Inflammatory macrophage (primary cell): ENCODE measurements around the gene SBK2.
A peak's percentile ranks its signal among the peaks of the same experiment; 100 is the strongest.
"Not testable (repeated sequence)": the region's sequence is repeated elsewhere in the genome, so short reads cannot be mapped to it uniquely, and the experiment has no call there.

ENCODE experiments used
- DNase-seq, 2 donors: peaks; one replicate each; pipeline ENCODE4 v3.0.0-alpha.2; 2020 to 2022

SBK2 gene

GRCh38 chr19:55535173-55535964, 1.6 kb downstream of the SBK2 start:
- peak; percentile 63 to 68 for DNase-seq

GRCh38 chr19:55534280-55534679, 2.7 kb downstream of the SBK2 start:
- not testable (repeated sequence) for DNase-seq

- no peak for DNase-seq
Measured at GRCh38 chr19:55530996-55531395, 5.9 kb downstream of the SBK2 start.

DNA sequence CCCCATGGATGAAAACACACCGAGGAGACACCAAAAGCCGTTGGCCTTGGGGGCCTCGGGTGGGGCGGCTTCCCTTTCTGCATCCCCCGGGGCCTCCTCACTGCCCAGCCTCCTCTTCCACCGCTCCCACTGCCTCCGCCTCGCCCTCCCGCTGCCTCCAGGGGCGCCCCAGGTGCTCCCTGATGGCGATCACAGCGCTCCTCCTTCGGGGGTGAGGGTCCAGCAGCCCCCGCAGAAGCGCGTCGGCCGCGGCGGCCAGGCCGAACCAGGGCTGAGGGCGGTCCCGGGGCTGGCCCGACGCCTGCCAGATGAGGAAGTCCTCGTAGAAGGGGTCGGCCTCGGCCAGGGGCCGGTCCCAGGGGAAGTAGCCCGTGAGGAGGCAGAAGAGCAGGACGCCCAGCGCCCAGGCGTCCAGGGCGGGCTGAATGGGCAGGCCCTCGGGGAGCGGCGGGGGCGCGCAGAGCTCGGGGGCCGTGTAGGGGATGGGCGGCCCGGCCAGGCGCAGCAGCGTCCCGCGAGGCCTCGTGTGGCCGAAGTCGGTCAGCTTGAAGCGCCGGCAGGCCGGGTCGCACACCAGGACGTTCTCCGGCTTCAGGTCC, 7.2 kb downstream of the SBK2 start:
- no peak for DNase-seq

GRCh38 chr19:55528030-55528803, 8.7 kb downstream of the SBK2 start:
- no peak for DNase-seq

DNA sequence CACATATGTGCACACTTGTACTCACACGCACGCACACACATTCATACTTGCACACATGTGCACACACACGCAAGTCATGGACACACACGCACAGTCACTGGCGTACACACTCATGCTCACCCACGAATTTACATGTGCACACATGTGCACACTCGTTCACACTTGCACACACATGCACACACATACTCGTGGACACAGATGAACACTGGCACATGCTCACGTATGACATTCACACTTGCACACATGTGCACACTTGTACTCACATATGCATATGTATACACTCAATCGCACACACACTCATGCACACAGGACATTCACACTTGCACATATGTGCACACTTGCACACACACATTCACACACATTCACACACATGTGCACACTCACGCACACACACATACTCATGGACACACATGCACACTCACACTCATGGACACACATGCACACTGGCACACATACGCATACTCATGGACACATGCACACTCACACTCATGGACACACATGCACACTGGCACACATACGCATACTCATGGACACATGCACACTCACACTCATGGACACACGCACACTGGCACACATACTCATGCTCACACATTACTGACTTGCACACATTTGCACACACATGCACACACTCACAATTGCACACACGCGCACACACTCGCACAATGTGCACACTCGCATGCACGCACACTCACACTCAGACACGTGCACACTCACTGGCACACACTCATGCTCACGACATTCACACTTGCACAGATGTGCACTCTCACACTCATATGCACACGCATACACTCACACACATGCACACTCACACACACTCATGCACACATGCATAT, 9.5 kb downstream of the SBK2 start:
- DNase-seq, result no peak

GRCh38 chr19:55526216-55527196, 10.4 kb downstream of the SBK2 start:
- DNase-seq, result peak; percentile 24 to 52

DNA sequence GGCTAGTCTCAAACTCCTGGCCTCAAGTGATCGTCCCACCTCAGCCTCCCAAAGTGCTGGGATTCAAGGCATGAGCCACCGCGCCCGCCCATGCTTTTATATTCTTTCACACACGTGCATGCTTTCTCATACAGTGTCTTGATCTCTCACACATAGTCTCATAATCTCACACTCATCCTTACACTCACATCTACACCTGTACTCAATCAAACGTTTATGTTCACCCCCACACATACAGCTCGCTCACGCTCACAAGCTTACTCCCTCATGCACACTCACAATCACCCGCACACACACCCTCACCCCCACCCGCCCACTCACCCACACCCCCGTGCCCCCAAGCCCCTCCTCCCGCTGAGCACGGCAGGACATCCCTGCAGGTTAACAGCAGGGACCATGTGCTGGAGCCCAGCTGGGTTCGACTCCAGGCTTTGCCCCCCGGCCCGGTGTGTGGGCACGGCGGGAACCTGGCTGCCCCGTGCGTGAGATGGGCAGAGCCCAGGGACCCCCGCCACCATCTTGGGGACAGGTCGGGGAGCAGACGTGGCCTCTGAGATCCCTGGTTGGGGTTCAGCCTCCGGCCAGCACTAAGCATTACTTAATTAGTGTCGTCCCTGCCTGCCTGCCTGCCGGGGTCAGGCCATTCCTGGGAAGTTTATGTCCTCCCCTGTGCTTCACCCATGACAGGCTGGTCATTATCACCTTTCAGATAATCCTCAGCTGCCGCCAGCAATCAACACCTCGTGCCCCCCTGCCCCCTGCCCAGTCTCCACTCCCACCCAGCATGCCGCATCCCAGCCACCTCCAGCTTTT, 11.4 kb downstream of the SBK2 start:
- DNase-seq, result no peak

DNA sequence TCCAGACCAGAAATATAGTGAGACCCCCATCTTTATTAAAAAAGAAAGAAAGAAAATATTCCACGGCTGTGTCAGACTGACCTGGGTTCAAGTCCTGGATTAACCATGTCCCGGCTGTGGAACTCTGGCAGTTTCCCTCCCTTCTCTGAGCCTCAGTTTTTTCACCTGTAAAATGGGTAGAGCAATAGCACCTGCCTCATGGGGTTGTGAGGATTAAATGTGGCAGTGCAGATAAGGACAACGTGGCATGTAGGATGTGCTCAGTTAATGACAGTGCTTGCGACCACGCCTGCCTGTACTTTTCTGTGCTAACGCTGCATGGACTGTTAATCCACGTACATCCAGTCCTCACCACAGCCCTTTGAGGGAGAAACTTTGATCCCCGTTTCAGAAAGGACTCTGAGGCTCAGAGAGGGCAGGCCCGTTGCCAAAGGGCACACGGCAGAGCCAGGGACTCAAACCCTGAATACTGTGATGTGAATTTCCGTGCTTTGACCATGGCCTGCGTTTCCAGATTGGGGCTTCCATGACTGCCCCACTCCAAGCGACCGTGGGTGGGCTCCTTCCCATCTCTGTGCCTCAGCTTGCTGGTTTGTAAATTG, 16.1 kb downstream of the SBK2 start:
- DNase-seq, result no peak

- DNase-seq, result peak; percentile 24 to 49
Measured at GRCh38 chr19:55519451-55520311, 17.3 kb downstream of the SBK2 start.

DNA sequence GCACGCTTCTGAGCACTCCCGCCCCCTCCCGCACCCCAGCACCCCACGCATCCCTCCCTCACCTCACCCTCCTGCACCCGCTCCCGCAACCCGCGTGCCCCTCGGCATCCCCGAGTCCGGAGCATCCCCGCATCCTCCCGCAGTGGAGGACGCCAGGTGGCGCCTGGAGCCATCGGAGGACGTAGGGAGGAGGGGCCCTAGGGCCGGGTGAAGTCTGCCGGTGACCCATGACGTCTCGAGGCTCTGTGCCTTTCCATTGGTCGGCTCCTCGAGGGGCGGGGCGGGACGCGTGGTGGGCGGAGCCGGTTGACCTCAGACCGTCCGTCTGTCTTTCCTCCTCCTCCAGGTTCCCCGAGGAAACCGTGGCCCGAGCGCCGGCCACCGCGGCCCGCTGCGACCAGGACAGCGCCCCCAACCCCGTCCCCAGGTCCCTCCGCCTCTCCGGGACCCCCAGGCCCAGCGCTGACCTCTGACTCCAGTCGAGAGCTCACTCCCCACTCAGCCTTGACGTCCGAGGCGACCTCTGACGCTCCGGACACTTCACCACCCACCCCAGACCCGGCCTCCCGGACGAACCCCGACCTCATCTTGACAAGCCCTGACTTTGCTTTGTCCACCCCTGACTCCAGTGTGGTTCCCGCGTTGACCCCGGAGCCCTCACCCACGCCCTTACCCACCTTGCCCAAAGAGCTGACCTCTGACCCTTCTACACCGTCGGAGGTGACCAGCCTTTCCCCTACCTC, 19.9 kb downstream of the SBK2 start:
- peak; percentile 97 to 98 for DNase-seq

- DNase-seq, result no peak
Measured at GRCh38 chr19:55508120-55508519, 28.8 kb downstream of the SBK2 start.

GRCh38 chr19:55504981-55505380, 32.0 kb downstream of the SBK2 start:
- no peak for DNase-seq

DNA sequence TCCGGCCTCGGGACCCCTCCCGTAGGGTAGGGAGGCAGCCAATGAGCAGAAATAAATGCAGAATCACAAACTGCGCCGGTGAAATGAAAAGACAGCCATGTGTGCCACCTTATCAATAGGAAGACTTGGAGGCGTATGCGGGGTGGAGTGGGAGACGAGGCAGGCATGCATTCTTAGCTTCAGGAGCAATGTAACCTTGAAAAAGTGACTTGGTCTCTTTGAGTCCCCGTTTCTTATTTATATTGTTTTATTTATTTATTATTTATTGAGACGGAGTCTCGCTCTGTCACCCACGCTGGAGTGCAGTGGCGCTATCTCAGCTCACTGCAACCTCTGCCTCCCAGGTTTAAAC, 32.7 kb downstream of the SBK2 start:
- no peak for DNase-seq

- peak; percentile 94 for DNase-seq
Measured at GRCh38 chr19:55503502-55504251, 33.3 kb downstream of the SBK2 start.

- DNase-seq, result no peak
Measured at GRCh38 chr19:55503157-55503501, 33.8 kb downstream of the SBK2 start.

DNA sequence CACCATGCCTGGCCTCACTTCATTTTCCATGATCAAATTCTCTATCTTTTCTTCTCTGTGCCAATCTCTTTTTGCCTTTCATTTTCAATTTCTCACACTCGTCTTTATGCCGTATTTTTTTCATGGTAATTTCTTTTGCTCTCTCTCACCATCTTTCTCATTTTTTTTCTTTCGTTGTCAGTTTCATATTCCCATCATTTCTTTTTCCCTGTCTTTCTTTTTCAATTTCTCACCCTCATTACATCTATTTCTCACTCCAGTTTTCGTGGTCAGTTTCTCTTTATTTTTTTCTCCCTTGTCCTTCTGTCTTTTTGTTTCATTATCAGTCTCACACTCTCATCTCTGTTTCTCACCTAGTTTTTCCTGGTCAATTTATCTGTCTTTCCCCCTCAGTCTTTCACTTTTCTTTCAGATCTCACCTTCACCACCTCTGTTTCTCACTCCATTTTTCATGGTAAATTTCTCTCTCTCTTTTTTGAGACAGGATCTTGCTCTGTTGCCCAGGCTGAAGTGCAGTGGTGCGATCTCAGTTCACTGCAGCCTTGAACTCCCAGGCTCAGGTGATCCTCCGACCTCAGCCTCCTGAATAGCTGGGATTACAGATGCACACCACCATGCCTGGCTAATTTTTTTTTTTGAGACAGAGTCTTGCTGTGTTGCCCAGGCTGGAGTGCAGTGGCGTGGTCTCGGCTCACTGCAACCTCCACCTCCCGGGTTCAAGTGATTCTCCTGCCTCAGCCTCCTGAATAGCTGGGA, 34.6 kb downstream of the SBK2 start:
- no peak for DNase-seq
